ENCODE results near the gene PEX7.
"Not testable (repeated sequence)": the region's sequence is repeated elsewhere in the genome, so short reads cannot be mapped to it uniquely, and the experiment has no call there.

Gene PEX7

GRCh38 chr6:136791296-136792094 lies 30.9 kb upstream of the PEX7 start:
- DNase-seq, result peak; percentile 17 to 52

- no peak for DNase-seq
Observed at GRCh38 chr6:136792095-136792409, 30.3 kb upstream of the PEX7 start.

GRCh38 chr6:136792410-136793262 lies 29.8 kb upstream of the PEX7 start, which contains the start of gene MAP3K5:
MAP3K5 (minus strand) TSS chr6:136792477; CDS start chr6:136792157, 320 bp downstream.
- peak; percentile 85 to 88 for DNase-seq

- no peak for DNase-seq
Observed at GRCh38 chr6:136793363-136793762, 29.0 kb upstream of the PEX7 start.

GRCh38 chr6:136795386-136795785 lies 27.0 kb upstream of the PEX7 start:
- DNase-seq, result no peak

- DNase-seq, result no peak
Observed at GRCh38 chr6:136795996-136796395, 26.4 kb upstream of the PEX7 start.

GRCh38 chr6:136798044-136798443 lies 24.3 kb upstream of the PEX7 start:
- DNase-seq, result no peak

- no peak for DNase-seq
Observed at GRCh38 chr6:136801581-136801980, 20.8 kb upstream of the PEX7 start.

GRCh38 chr6:136803608-136804007 lies 18.8 kb upstream of the PEX7 start:
- DNase-seq, result no peak

- DNase-seq, result no peak
Observed at GRCh38 chr6:136809091-136809860, 13.1 kb upstream of the PEX7 start.

GRCh38 chr6:136811272-136811671 lies 11.1 kb upstream of the PEX7 start:
- DNase-seq, result no peak

- no peak for DNase-seq
Observed at GRCh38 chr6:136812174-136812573, 10.2 kb upstream of the PEX7 start.

- DNase-seq, result not testable (repeated sequence)
Observed at GRCh38 chr6:136815608-136816007, 6.8 kb upstream of the PEX7 start.

- no peak for DNase-seq
Observed at GRCh38 chr6:136816656-136817055, 5.7 kb upstream of the PEX7 start.

GRCh38 chr6:136820561-136820960 lies 1.8 kb upstream of the PEX7 start:
- no peak for DNase-seq

GRCh38 chr6:136822046-136822375 lies 381 bp upstream of the PEX7 start:
- no peak for DNase-seq

GRCh38 chr6:136823128-136823660 lies 802 bp downstream of the PEX7 start:
- DNase-seq, result no peak

- DNase-seq, result no peak
Observed at GRCh38 chr6:136826216-136826615, 3.8 kb downstream of the PEX7 start.

- DNase-seq, result no peak
Observed at GRCh38 chr6:136831873-136832562, 9.6 kb downstream of the PEX7 start.

GRCh38 chr6:136840276-136841001 lies 18.0 kb downstream of the PEX7 start:
- DNase-seq, result no peak

GRCh38 chr6:136843210-136843609 lies 20.8 kb downstream of the PEX7 start:
- DNase-seq, result no peak

- DNase-seq, result peak in 1 of 2 experiments; percentile 13
Observed at GRCh38 chr6:136846046-136846445, 23.7 kb downstream of the PEX7 start.
